ENCODE data around the gene LRRC45.

The LRRC45 gene

DNA sequence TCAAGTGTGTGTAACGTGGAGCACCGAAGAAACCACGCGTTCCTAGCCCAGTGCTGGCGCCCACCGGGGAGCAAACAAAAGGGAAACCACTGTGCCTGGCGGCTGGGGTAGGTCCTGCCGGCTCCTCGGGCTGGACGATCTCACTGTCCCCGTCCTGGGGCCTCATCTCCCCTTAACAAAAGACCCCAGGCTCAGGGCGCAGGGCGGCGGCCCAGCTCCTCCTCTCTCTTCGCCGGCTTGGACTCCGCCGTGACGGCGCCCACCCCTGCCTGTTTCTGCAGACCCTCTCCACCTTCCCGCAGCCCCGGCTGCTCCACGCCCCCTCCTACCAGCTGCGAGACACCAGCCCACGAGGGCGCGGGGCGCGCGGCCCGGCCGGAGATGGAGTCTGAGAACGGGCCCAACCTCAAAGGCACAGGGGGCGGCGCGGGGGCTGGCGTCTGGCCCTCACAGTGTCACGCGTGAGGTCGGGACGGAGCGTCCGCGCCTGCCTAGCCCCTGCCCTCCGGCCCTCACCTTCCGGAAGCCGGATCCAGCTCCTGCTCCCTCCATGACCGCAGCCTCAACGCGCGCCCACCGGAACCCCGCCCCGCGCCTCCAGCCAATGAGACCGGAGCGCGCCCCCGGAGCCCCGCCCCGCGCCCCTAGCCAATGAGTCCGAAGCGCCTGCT, 660 bp upstream of the LRRC45 start, which contains the start of gene CENPX:
CENPX (minus strand) TSS at position 569 of the 671 bp plus-strand sequence; CDS start at position 552, 17 bp downstream.
- TF ChIP-seq, protein P1, sequence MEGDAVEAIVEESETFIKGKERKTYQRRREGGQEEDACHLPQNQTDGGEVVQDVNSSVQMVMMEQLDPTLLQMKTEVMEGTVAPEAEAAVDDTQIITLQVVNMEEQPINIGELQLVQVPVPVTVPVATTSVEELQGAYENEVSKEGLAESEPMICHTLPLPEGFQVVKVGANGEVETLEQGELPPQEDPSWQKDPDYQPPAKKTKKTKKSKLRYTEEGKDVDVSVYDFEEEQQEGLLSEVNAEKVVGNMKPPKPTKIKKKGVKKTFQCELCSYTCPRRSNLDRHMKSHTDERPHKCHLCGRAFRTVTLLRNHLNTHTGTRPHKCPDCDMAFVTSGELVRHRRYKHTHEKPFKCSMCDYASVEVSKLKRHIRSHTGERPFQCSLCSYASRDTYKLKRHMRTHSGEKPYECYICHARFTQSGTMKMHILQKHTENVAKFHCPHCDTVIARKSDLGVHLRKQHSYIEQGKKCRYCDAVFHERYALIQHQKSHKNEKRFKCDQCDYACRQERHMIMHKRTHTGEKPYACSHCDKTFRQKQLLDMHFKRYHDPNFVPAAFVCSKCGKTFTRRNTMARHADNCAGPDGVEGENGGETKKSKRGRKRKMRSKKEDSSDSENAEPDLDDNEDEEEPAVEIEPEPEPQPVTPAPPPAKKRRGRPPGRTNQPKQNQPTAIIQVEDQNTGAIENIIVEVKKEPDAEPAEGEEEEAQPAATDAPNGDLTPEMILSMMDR (conservative IDR thresholded peaks at IDR 0.05) = no peak
- peak; percentile 43; the same call in 1 of the 2 replicates for TF ChIP-seq ZFX (IDR thresholded peaks at IDR 0.05)
- peak within 1 kb of the TSS; percentile 99 for H3K27ac ChIP-seq

DNA sequence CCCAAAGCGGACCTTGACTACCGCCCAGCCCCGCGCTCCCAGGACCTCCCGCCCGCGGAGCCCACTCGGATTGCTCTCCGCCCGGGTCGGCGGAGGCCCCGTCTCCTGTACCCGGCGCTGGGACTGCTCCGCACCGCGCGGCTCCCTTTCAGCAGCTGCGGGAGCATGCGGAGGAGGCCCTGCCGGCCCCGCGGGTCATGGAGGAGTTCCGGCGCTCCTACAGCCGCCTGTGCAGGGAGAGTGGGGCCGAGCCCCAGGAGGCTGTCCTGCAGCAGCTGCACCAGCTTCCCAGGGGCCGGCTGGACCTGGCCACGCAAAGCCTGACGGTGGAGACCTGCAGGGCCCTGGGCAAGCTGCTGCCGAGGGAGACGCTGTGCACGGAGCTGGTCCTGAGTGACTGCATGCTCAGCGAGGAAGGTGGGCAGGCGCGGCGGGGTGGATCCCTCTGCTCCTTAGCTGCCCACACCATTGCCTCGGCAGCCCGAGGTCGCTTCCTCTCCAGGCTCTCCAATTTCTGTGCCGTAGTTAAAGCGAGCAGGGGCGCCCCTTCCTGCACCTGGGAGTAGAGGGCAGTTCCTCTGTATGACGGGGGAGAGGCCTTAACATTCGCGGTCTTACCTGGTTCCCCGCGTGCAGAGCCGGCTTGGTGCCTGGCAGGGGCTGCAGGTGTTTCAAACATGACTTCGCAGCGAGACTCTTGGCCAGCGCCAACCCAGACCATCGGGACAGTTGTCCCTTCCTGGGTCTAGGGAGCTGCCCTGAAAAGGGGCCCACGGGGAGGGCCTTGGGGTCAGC, 539 bp downstream of the LRRC45 start:
- H3K27ac ChIP-seq = peak overlapping the region; percentile 99
- TF ChIP-seq ZFX (IDR thresholded peaks at IDR 0.05) = peak; percentile 81
- TF ChIP-seq, protein P1 (conservative IDR thresholded peaks at IDR 0.05) = no peak

DNA sequence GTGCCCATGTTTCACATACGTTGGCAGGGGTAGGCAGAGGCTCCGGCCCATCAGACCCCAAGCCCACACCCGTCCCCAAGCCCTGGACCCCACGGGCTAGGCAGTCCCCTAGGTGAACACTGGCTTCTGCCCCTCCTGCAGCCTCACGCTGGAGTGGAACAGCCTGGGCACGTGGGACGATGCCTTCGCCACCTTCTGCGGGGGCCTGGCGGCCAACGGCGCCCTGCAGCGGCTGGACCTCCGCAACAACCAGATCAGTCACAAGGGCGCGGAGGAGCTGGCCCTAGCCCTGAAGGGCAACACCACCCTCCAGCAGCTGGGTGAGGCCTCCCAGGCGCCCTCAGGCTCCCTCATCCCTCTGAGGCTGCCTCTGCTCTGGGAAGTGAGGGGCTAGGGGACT, 1.8 kb downstream of the LRRC45 start:
- TF ChIP-seq ZFX (IDR thresholded peaks at IDR 0.05) = no peak
- TF ChIP-seq, protein P1 (conservative IDR thresholded peaks at IDR 0.05) = no peak
- peak overlapping the region; percentile 99; the same call in 1 of the 2 replicates for H3K27ac ChIP-seq

DNA sequence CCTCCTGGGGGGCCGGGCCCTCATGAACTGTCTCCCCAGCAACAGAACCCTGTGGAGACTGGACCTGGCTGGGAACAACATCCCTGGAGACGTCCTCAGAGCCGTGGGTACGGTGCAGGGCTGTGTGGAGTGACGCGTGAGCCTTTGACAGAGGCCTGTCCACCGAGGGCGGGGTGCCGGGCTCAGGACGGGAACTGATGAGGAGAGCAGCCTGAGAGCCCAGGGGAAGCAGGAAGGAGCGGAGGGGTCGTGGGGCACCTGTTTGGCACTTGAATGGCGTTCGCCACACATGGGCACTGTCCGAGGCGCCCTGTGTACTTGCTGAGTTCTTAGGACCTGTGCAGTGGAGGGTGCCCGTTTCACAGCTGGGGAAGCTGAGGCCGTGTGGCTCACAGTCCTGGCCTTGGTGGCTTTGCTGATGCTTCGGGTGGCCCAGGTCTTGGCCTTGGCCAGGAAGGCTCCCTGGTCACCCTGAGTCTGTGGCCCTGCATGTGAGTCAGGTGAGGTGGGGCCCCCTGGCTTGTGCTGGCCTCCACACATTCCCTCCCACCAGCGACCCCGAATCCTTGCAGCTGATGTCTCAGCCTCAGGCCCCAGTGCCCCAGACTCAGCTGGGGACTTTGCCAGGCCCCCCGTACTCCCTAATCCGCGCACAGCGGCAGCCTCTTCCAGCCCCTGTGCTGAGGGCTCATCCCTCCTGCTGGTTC, 2.4 kb downstream of the LRRC45 start:
- no peak overlapping the region; the same call in 1 of the 2 replicates for H3K27ac ChIP-seq
- no peak for TF ChIP-seq ZFX (IDR thresholded peaks at IDR 0.05)
- TF ChIP-seq, protein P1 (conservative IDR thresholded peaks at IDR 0.05) = no peak

DNA sequence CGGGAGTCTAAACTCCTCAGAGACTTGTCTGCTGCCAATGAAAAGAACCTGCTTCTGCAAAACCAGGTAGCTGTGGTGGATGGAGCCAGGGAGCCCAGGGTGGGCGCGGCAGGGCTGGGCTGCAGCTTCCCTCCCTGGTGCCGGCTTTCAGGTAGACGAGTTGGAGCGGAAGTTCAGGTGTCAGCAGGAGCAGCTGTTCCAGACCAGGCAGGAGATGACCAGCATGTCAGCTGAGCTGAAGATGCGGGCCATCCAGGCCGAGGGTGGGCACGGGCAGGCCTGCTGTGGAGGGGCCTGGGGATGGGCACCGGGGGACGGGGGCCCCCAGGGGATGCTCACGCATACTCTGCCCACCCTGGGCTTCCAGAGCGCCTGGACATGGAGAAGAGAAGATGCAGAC, 5.1 kb downstream of the LRRC45 start:
- no peak for TF ChIP-seq ZFX (IDR thresholded peaks at IDR 0.05)
- H3K27ac ChIP-seq = no peak overlapping the region; the same call in 1 of the 2 replicates

DNA sequence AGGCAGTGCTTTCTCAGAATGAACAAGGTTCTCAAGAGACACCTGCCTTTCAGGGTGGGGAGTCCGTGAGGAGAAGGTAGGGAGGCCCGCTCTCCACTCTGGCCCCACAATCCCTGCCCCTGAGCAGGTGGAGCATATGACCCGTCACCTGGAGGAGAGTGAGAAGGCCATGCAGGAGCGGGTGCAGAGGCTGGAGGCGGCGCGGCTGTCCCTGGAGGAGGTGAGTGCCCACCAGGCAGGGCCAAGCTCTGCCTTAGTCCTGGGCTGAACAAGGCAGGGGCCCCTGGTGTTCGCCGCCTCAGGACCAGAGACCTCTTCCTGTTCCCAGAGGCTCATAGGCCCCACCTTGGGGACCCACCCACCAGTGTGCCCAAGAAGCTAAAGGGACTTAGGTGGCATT, 5.9 kb downstream of the LRRC45 start:
- no peak for TF ChIP-seq ZFX (IDR thresholded peaks at IDR 0.05)
- TF ChIP-seq, protein P1 (conservative IDR thresholded peaks at IDR 0.05) = no peak
- H3K27ac ChIP-seq = peak overlapping the region; percentile 97

DNA sequence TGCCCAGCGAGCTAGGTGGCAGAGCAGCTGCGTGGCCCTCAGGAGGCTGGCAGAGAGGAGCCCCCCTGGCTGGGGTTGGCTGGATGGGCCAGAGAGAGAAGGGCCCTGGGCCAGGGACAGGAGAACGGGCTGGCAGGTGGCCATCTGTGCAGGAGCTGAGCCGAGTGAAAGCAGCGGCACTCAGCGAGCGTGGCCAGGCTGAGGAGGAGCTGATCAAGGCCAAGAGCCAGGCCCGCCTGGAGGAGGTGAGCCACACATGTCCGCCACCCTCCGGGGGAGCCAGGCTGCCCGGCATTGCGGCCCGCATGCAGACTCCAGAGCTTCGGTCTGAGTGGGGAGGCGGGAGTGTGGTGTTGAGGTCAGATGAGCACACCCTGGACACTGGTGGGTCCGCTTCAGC, 6.3 kb downstream of the LRRC45 start:
- TF ChIP-seq, protein P1 (conservative IDR thresholded peaks at IDR 0.05) = no peak
- TF ChIP-seq ZFX (IDR thresholded peaks at IDR 0.05) = no peak
- H3K27ac ChIP-seq = peak overlapping the region; percentile 97
